Activated CD8-positive, alpha-beta memory T cell treated with anti-CD3 and anti-CD28 coated beads for 36 hours (primary cell): Measurements from ENCODE around the gene GCNT1. TPM values are rescaled to one million over a fixed set of nuclear protein-coding genes. Genes with fewer than 3 reads are reported as not detected.
"Not testable (repeated sequence)": the region's sequence is repeated elsewhere in the genome, so short reads cannot be mapped to it uniquely, and the experiment has no call there.

Experiments used
- CTCF ChIA-PET: fragments of 350-600 bp; sonication (Branson Sonifier 250); formaldehyde crosslinking; loops from one replicate; lab custom pipeline; 2021; ENCODE audit warnings: antibody characterized with exemption; lab: Charles Lee
- POLR2A ChIA-PET: fragments of 350-600 bp; sonication (Branson Sonifier 250); formaldehyde crosslinking; loops from one replicate; lab custom pipeline; 2021; ENCODE audit warnings: antibody characterized with exemption; lab: Charles Lee
- total RNA-seq, 2 experiments: library from RNA; stranded (reverse); gene quantifications; one replicate each; pipeline ENCODE4 v1.2.3, GENCODE V29; 2021

GCNT1 gene
- total RNA-seq, 2 experiments from 2014 or later: 16.4 to 18.5 TPM

- CTCF ChIA-PET: interaction anchor here (0.6 kb wide), 1 partner anchor 36 kb away, joined by 3 read pairs; no protein-coding TSS in a partner anchor
Observed at GRCh38 chr9:76437017-76437699, 21.8 kb upstream of the GCNT1 start.

GRCh38 chr9:76438841-76439588 lies 20.0 kb upstream of the GCNT1 start:
- CTCF ChIA-PET: interaction anchor here (1.0 to 1.8 kb wide), 5 partner anchors 9 to 123 kb away, joined by 3 to 6 read pairs (median 3); partner anchors contain the start of gene RFK
- POLR2A ChIA-PET: interaction anchor here (0.5 to 2.1 kb wide), 7 partner anchors 11 to 738 kb away, joined by 3 to 11 read pairs (median 7); partner anchors contain the start of genes GCNT1 and RFK

More at GRCh38 chr9:76437017-76437699, 21.8 kb upstream of the GCNT1 start:
- POLR2A ChIA-PET: not testable (repeated sequence)

GRCh38 chr9:76441551-76442322 lies 17.2 kb upstream of the GCNT1 start:
- CTCF ChIA-PET: interaction anchor here (0.9 to 1.6 kb wide), 3 partner anchors 15 to 60 kb away, joined by 3 to 4 read pairs (median 3); no protein-coding TSS in a partner anchor
- POLR2A ChIA-PET: interaction anchor here (0.9 to 1.0 kb wide), 2 partner anchors 47 kb away, joined by 3 read pairs; partner anchors contain the start of gene RFK

- CTCF ChIA-PET: interaction anchor here (0.6 to 0.7 kb wide), 2 partner anchors 40 to 531 kb away, joined by 3 to 4 read pairs; no protein-coding TSS in a partner anchor
Observed at GRCh38 chr9:76443887-76444286, 15.1 kb upstream of the GCNT1 start.

GRCh38 chr9:76444322-76444929 lies 14.6 kb upstream of the GCNT1 start:
- POLR2A ChIA-PET: interaction anchor here (0.6 to 0.7 kb wide), 3 partner anchors 136 to 398 kb away, joined by 3 to 11 read pairs (median 8); no protein-coding TSS in a partner anchor
- CTCF ChIA-PET: interaction anchor here (0.6 kb wide), 1 partner anchor 39 kb away, joined by 3 read pairs; no protein-coding TSS in a partner anchor

More at GRCh38 chr9:76443887-76444286, 15.1 kb upstream of the GCNT1 start:
- POLR2A ChIA-PET: interaction anchor here (0.7 kb wide), 1 partner anchor 160 kb away, joined by 3 read pairs; no protein-coding TSS in a partner anchor

- POLR2A ChIA-PET: no interaction called here
- CTCF ChIA-PET: interaction anchor here (1.0 to 1.4 kb wide), 3 partner anchors 245 to 261 kb away, joined by 3 to 4 read pairs (median 3); no protein-coding TSS in a partner anchor
Observed at GRCh38 chr9:76445976-76446375, 13.0 kb upstream of the GCNT1 start.

GRCh38 chr9:76448501-76448900 lies 10.5 kb upstream of the GCNT1 start:
- POLR2A ChIA-PET: no interaction called here
- CTCF ChIA-PET: interaction anchor here (0.7 to 2.4 kb wide), 3 partner anchors 10 to 220 kb away, joined by 3 to 8 read pairs (median 3); no protein-coding TSS in a partner anchor

GRCh38 chr9:76451234-76451633 lies 7.7 kb upstream of the GCNT1 start:
- ChIA-PET POLR2A (no interaction called here), CTCF (interaction anchor here (1.4 kb wide), 1 partner anchor 57 kb away, joined by 4 read pairs; the partner anchor contains the start of gene RFK)

- CTCF ChIA-PET: no interaction called here
- POLR2A ChIA-PET: no interaction called here
Observed at GRCh38 chr9:76452839-76453238, 6.1 kb upstream of the GCNT1 start.

GRCh38 chr9:76453785-76454184 lies 5.2 kb upstream of the GCNT1 start:
- ChIA-PET POLR2A (no interaction called here), CTCF (interaction anchor here (0.7 kb wide), 1 partner anchor 251 kb away, joined by 3 read pairs; no protein-coding TSS in a partner anchor)

GRCh38 chr9:76454311-76454710 lies 4.7 kb upstream of the GCNT1 start:
- POLR2A ChIA-PET: interaction anchor here (0.8 kb wide), 1 partner anchor 59 kb away, joined by 4 read pairs; no protein-coding TSS in a partner anchor
- CTCF ChIA-PET: interaction anchor here (0.7 kb wide), 1 partner anchor 250 kb away, joined by 3 read pairs; no protein-coding TSS in a partner anchor

GRCh38 chr9:76456202-76456926 lies 2.6 kb upstream of the GCNT1 start:
- POLR2A ChIA-PET: no interaction called here
- CTCF ChIA-PET: interaction anchor here (1.7 kb wide), 1 partner anchor 202 kb away, joined by 5 read pairs; no protein-coding TSS in a partner anchor

- ChIA-PET POLR2A (interaction anchor here (0.7 to 1.0 kb wide), 4 partner anchors 21 to 116 kb away, joined by 3 to 4 read pairs (median 4); partner anchors contain the start of gene RFK), CTCF (interaction anchor here (1.0 to 2.5 kb wide), 3 partner anchors 70 to 199 kb away, joined by 3 to 6 read pairs (median 3); no protein-coding TSS in a partner anchor)
Observed at GRCh38 chr9:76459694-76460635, 983 bp downstream of the GCNT1 start.

- ChIA-PET POLR2A (no interaction called here), CTCF (no interaction called here)
Observed at GRCh38 chr9:76462126-76462525, 3.1 kb downstream of the GCNT1 start.

- ChIA-PET CTCF (no interaction called here), POLR2A (no interaction called here)
Observed at GRCh38 chr9:76463211-76463610, 4.2 kb downstream of the GCNT1 start.

- ChIA-PET POLR2A (no interaction called here), CTCF (no interaction called here)
Observed at GRCh38 chr9:76464706-76465105, 5.7 kb downstream of the GCNT1 start.
